HepG2 (cell line): ENCODE results near the gene GALNT15. TPM values are rescaled to one million over a fixed set of nuclear protein-coding genes. Genes with fewer than 3 reads are reported as not detected.

ENCODE experiments used
- ATAC-seq: fragments of 200-7000 bp; cut with Tn5 transposase; 3 replicates; pipeline ENCODE4 v1.9.1; 2020; ENCODE audit warnings: mild to moderate bottlenecking, moderate library complexity
- BruUV-seq: library from RNA; stranded (reverse); fragments of 400-500 nt; replicated peaks from 2 replicates; lab custom pipeline; 2021; lab: Mats Ljungman, UMichigan
- CTCF ChIA-PET: fragments of 300-600 bp; formaldehyde crosslinking; extraction: SDS; loops from one replicate; lab custom pipeline; 2021; ENCODE audit warnings: low total read pairs, inconsistent platforms, low intra/inter-chr PET ratio; lab: Yijun Ruan, JAX
- POLR2A ChIA-PET: fragments of 350-600 bp; sonication (Branson Sonifier 250); formaldehyde crosslinking; loops from one replicate; lab custom pipeline; 2020; ENCODE audit warnings: antibody characterized with exemption, inconsistent platforms; lab: Yijun Ruan, JAX
- DNase-seq: peaks from one replicate; pipeline ENCODE4 v3.0.0-alpha.2; 2015; ENCODE audit warnings: low spot score
- FAIRE-seq: peaks from 3 replicates; lab custom pipeline; 2011; peaks lifted over from hg19 to GRCh38; lab: Jason Lieb, UNC
- H2AFZ ChIP-seq: one replicate; pipeline ENCODE4 v1.6.1; 2011; ENCODE audit warnings: low read length, inconsistent platforms
- H3K27ac ChIP-seq: fragments of 300-600 bp; 3 replicates; pipeline ENCODE4 v1.8.0; 2011; ENCODE audit warnings: mixed run types, mild to moderate bottlenecking, mixed read lengths, low read length, inconsistent platforms; ENCODE audit not compliant: insufficient read depth; ENCODE audit errors: extremely low read length
- H3K27me3 ChIP-seq, 2 experiments: fragments of 200-600 bp in 1 of 2; 2 replicates in 1 of 2; 3 replicates in 1 of 2; pipeline versions ENCODE4 v1.6.0 to v1.8.0; 2011; ENCODE audit warnings: low read length in 2 of 2, mild to moderate bottlenecking in 2 of 2, moderate library complexity in 2 of 2, inconsistent platforms in 1 of 2; ENCODE audit not compliant: insufficient read depth in 2 of 2, control insufficient read depth in 1 of 2
- H3K36me3 ChIP-seq, 2 experiments: fragments of 200-600 bp in 1 of 2; replicated peaks in 1 of 2; 2 replicates in 1 of 2; 3 replicates in 1 of 2; pipeline versions ENCODE4 v1.5.1 to v1.8.0; 2011; ENCODE audit warnings: low read length in 2 of 2, inconsistent platforms in 1 of 2; ENCODE audit not compliant: insufficient read depth in 2 of 2, control insufficient read depth in 1 of 2
- H3K4me1 ChIP-seq: 2 replicates; pipeline ENCODE4 v1.5.1; 2012; ENCODE audit warnings: low read length, inconsistent platforms; ENCODE audit not compliant: insufficient read depth
- H3K4me2 ChIP-seq: 2 replicates; pipeline ENCODE4 v1.6.0; 2011; ENCODE audit warnings: low read depth, low read length, inconsistent platforms
- H3K4me3 ChIP-seq, 3 experiments: fragments of 200-600 bp in 1 of 3; sonication (generic), shearing (Covaris generic) in 1 of 3; replicated peaks in 1 of 3; 2 replicates each; pipeline ENCODE4 v1.5.1; 2011 to 2016; ENCODE audit warnings: low read length in 3 of 3, inconsistent platforms in 2 of 3, low read depth in 2 of 3, mild to moderate bottlenecking in 2 of 3, control low read depth in 1 of 3, mixed read lengths in 1 of 3; ENCODE audit not compliant: insufficient read depth in 1 of 3
- H3K79me2 ChIP-seq: one replicate; pipeline ENCODE4 v1.6.1; 2011; ENCODE audit warnings: low read length, inconsistent platforms; ENCODE audit not compliant: insufficient read depth
- H3K9ac ChIP-seq: 2 replicates; pipeline ENCODE4 v1.6.0; 2011; ENCODE audit warnings: mild to moderate bottlenecking, low read depth, low read length, inconsistent platforms; ENCODE audit not compliant: insufficient read depth
- H3K9me3 ChIP-seq: 2 replicates; pipeline ENCODE4 v1.5.1; 2012; ENCODE audit warnings: mild to moderate bottlenecking, low read length
- H4K20me1 ChIP-seq: 2 replicates; pipeline ENCODE4 v1.6.0; 2011; ENCODE audit warnings: inconsistent platforms, mild to moderate bottlenecking, low read length, moderate library complexity; ENCODE audit not compliant: insufficient read depth
- IKZF4 ChIP-seq: sonication (generic); formaldehyde crosslinking; IDR thresholded peaks from 2 replicates; pipeline ENCODE4 v1.5.1; 2020; ENCODE audit warnings: borderline replicate concordance, mild to moderate bottlenecking, low read depth, missing genetic modification reagents; ENCODE audit errors: not compliant biosample characterization
- KMT2B ChIP-seq: IDR thresholded peaks from 2 replicates; pipeline ENCODE4 v1.6.1; 2016; ENCODE audit warnings: missing genetic modification reagents, missing compliant biosample characterization
- MIXL1 ChIP-seq: IDR thresholded peaks from 2 replicates; pipeline ENCODE4 v1.6.1; 2016
- PRDM10 ChIP-seq: sonication (generic); formaldehyde crosslinking; IDR thresholded peaks from 2 replicates; pipeline ENCODE4 v1.4.0; 2020; ENCODE audit warnings: low read depth, missing genetic modification reagents
- SOX5 ChIP-seq: IDR thresholded peaks from 2 replicates; pipeline ENCODE4 v1.6.1; 2016; ENCODE audit warnings: borderline replicate concordance
- SP4 ChIP-seq: sonication (generic); formaldehyde crosslinking; IDR thresholded peaks from 2 replicates; pipeline ENCODE4 v1.8.1; 2023; ENCODE audit warnings: mild to moderate bottlenecking, missing genetic modification reagents
- ZNF501 ChIP-seq: sonication (generic); formaldehyde crosslinking; IDR thresholded peaks from 2 replicates; pipeline ENCODE4 v1.5.1; 2020; ENCODE audit warnings: mild to moderate bottlenecking, moderate library complexity, missing genetic modification reagents
- ZNF652 ChIP-seq: IDR thresholded peaks from 2 replicates; pipeline ENCODE4 v1.6.1; 2016; ENCODE audit warnings: low read depth, borderline replicate concordance
- WGBS: methylation state at CpG from one replicate; pipeline ENCODE4 v1.1.6; 2017; ENCODE audit warnings: low lambda C conversion rate; 5-methylcytosine and 5-hydroxymethylcytosine counted together
- in situ Hi-C: cut with HindIII; loops from 2 replicates; pipeline ENCODE4 v1.10.0; 2017; ENCODE audit warnings: low pct_unique_long_range_greater_than_20kb; ENCODE audit not compliant: extremely low pct_ligation_motif_present
- intact Hi-C: fragments of 100-400 bp; cut with micrococcal nuclease; formaldehyde crosslinking; loops from one replicate; pipeline ENCODE4 v1.10.0; 2022; ENCODE audit not compliant: unreplicated experiment
- polyA plus RNA-seq, 8 experiments: library from polyadenylated mRNA; depleted of rRNA in 3 of 8; stranded (reverse) in 7 of 8; unstranded in 1 of 8; fragments of >200 nt; fragmentation: Illumina TruSeq in 4 of 8; extraction: Trizol in 4 of 8; gene quantifications; 2 replicates each; pipeline versions ENCODE4 v1.2.1 to v1.2.3, GENCODE V29; 2011 to 2016; ENCODE audit warnings: low read depth in 4 of 8, missing spikeins in 1 of 8, mixed read lengths in 1 of 8; ENCODE audit not compliant: insufficient read depth in 1 of 8
- total RNA-seq, 5 experiments: library from RNA; depleted of rRNA; stranded (reverse); fragments of >200 nt; fragmentation: Illumina TruSeq; extraction: Trizol; gene quantifications; 2 replicates each; pipeline ENCODE4 v1.2.3, GENCODE V29; 2016; ENCODE audit warnings: low read depth in 1 of 5

GALNT15 gene
- total and polyA plus RNA-seq, 2 of the 13 experiments (the other 11 are each of a cell fraction or from before 2014, with no cell fraction given), result 0.02 to 0.04 TPM

- TF ChIP-seq IKZF4 (CRISPR knock-in tag), result no peak
- TF ChIP-seq ZNF501 (CRISPR knock-in tag), result peak; percentile 53; the same call in 1 of the 2 replicates
- TF ChIP-seq MIXL1, result peak; percentile 34; the same call in 1 of the 2 replicates
- TF ChIP-seq SP4 (CRISPR knock-in tag), result no peak
- TF ChIP-seq PRDM10 (CRISPR knock-in tag), result 0 out of 2 replicates have a peak, but pooled peaks have one; percentile 45
- peak; percentile 27; the same call in 1 of the 2 replicates for TF ChIP-seq SOX5 (CRISPR knock-in tag)
Measured at GRCh38 chr3:16130066-16130465, 44.4 kb upstream of the GALNT15 start (continued).

GRCh38 chr3:16132190-16132589 lies 42.3 kb upstream of the GALNT15 start:
- Histone ChIP-seq H4K20me1 (no peaks in the 10 kb centered on the region), H3K4me2 (no peak overlapping the region), H3K4me3 (no peak overlapping the region), H3K36me3 (no peaks in the 10 kb centered on the region), H3K27me3 (peaks cover 0 to 8% of the 10 kb centered on the region in 2 experiments; a peak in 1 of 5 replicates), H3K9me3 (no peaks in the 10 kb centered on the region), H3K9ac (no peak overlapping the region), H3K79me2 (no peaks in the 10 kb centered on the region), H2AFZ (no peak overlapping the region), H3K4me1 (peaks cover 18% of the 10 kb centered on the region), H3K27ac (no peak overlapping the region)
- TF ChIP-seq ZNF652 (CRISPR knock-in tag) (peak; percentile 68), KMT2B (CRISPR knock-in tag) (no peak)
- WGBS, result 53% methylated on average over 7 of the region's 7 CpGs
- intact Hi-C loops (no loop called here), in situ Hi-C loops (no loop called here)
- no TSS peak for BruUV-seq
- ChIA-PET POLR2A (no interaction called here), CTCF (no interaction called here)
- DNase-seq (no peak), FAIRE-seq (no peak), ATAC-seq (no peak)
